ENCODE data around the gene CELF2.

Gene CELF2

DNA sequence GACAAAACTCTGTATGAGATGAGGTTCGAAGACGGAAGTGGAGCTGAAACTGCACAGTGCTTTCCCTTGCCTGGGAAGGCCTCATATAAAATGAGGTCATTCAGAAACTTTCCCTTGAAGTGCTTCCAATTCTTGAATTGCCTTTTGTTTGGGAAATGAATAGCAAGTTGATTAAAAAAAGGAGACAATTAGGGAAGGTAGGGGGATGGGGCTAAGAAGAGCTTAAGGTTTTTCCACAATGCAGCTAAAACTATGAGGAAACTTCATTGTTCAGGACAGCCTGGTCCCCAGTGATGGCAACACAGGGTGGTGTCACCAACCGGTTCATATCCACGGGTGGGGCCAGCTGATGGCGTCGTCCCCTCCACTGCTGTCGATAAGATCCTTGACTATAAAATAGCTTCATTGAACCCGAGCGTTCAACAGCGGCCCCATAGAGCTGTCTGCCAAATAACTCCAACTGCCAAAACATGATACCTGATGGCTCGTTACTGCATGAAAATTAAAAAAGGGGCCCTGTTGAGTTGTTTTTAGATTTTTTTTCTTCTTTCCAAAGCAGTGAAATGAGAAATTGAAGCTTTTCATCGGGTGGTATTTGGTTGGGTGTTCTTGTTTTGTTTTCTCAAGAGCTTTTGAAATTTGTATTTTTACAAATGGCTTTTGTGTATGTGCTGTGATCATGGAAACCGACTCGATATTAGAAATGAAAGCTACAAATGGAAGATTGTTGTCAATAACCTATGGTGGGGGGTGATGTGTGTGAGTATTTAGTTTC lies 2.8 kb upstream of the CELF2 start:
- no peaks in the 10 kb centered on the region for H3K9me2 ChIP-seq (replicated peaks; ENCODE audit: insufficient read depth, low read length)
- H3K9me3 ChIP-seq (ENCODE audit: insufficient read depth, low read length), result no peaks in the 10 kb centered on the region
- H3K36me3 ChIP-seq (ENCODE audit: low read length), result no peaks in the 10 kb centered on the region
- H3K27me3 ChIP-seq (ENCODE audit: low read length), result no peaks in the 10 kb centered on the region
- no peak for TF ChIP-seq EZH2phosphoT487 (conservative IDR thresholded peaks at IDR 0.05; ENCODE audit: low read length)
- TF ChIP-seq, protein P1, sequence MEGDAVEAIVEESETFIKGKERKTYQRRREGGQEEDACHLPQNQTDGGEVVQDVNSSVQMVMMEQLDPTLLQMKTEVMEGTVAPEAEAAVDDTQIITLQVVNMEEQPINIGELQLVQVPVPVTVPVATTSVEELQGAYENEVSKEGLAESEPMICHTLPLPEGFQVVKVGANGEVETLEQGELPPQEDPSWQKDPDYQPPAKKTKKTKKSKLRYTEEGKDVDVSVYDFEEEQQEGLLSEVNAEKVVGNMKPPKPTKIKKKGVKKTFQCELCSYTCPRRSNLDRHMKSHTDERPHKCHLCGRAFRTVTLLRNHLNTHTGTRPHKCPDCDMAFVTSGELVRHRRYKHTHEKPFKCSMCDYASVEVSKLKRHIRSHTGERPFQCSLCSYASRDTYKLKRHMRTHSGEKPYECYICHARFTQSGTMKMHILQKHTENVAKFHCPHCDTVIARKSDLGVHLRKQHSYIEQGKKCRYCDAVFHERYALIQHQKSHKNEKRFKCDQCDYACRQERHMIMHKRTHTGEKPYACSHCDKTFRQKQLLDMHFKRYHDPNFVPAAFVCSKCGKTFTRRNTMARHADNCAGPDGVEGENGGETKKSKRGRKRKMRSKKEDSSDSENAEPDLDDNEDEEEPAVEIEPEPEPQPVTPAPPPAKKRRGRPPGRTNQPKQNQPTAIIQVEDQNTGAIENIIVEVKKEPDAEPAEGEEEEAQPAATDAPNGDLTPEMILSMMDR (IDR thresholded peaks at IDR 0.05; ENCODE audit: insufficient read depth, low read length, poor library complexity, severe bottlenecking), result no peak
- no peaks in the 10 kb centered on the region for H3F3A ChIP-seq (ENCODE audit: insufficient read depth)
- no peak overlapping the region for H3K27ac ChIP-seq (ENCODE audit: low read depth, low read length)
- H3K4me2 ChIP-seq (ENCODE audit: low read depth, low read length, poor library complexity, severe bottlenecking), result no peak overlapping the region
- no peaks in the 10 kb centered on the region for H3K79me2 ChIP-seq (ENCODE audit: insufficient read depth, low read length)
- H2AFZ ChIP-seq (ENCODE audit: low read depth, low read length, severe bottlenecking), result no peak overlapping the region
- no peaks in the 10 kb centered on the region for H4K20me1 ChIP-seq (ENCODE audit: low read depth, low read length)
- H3K9ac ChIP-seq (ENCODE audit: low read length), result no peak overlapping the region
- no peak overlapping the region for H3K4me3 ChIP-seq (ENCODE audit: insufficient read depth, low read length, poor library complexity, severe bottlenecking)

DNA sequence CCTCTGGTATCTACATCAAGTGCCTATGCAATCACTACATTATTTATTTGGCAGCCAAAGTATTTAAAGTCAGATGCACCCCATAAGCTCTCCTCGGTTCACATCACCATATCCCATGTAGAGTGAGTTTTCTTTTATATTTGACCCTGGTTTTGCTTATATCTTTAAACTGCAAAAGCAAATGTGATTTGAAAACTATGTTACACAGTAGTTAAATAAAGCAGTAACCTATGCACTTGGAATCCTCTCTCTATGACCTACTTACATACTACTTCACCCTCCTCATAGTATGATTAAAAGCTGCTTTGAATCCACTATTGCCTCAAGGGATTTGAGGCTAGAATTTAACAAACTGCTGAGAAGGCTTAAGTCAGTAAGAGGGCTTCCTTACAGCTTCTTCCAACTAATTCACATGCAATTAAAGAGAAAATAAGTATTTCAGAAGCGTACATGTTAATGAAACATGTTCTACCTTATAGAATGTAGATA lies 2.2 kb upstream of the CELF2 start:
- Histone ChIP-seq H4K20me1 (ENCODE audit: low read depth, low read length) (no peaks in the 10 kb centered on the region), H3K79me2 (ENCODE audit: insufficient read depth, low read length) (no peaks in the 10 kb centered on the region), H3F3A (ENCODE audit: insufficient read depth) (no peaks in the 10 kb centered on the region), H3K27ac (ENCODE audit: low read depth, low read length) (no peak overlapping the region), H3K9ac (ENCODE audit: low read length) (no peak overlapping the region), H3K36me3 (ENCODE audit: low read length) (no peaks in the 10 kb centered on the region), H3K4me3 (ENCODE audit: insufficient read depth, low read length, poor library complexity, severe bottlenecking) (no peak overlapping the region), H2AFZ (ENCODE audit: low read depth, low read length, severe bottlenecking) (no peak overlapping the region), H3K27me3 (ENCODE audit: low read length) (no peaks in the 10 kb centered on the region), H3K4me2 (ENCODE audit: low read depth, low read length, poor library complexity, severe bottlenecking) (no peak overlapping the region), H3K9me3 (ENCODE audit: insufficient read depth, low read length) (no peaks in the 10 kb centered on the region), H3K9me2 (replicated peaks; ENCODE audit: insufficient read depth, low read length) (no peaks in the 10 kb centered on the region)
- no peak for TF ChIP-seq EZH2phosphoT487 (conservative IDR thresholded peaks at IDR 0.05; ENCODE audit: low read length)
- TF ChIP-seq, protein P1 (IDR thresholded peaks at IDR 0.05; ENCODE audit: insufficient read depth, low read length, poor library complexity, severe bottlenecking), result no peak

DNA sequence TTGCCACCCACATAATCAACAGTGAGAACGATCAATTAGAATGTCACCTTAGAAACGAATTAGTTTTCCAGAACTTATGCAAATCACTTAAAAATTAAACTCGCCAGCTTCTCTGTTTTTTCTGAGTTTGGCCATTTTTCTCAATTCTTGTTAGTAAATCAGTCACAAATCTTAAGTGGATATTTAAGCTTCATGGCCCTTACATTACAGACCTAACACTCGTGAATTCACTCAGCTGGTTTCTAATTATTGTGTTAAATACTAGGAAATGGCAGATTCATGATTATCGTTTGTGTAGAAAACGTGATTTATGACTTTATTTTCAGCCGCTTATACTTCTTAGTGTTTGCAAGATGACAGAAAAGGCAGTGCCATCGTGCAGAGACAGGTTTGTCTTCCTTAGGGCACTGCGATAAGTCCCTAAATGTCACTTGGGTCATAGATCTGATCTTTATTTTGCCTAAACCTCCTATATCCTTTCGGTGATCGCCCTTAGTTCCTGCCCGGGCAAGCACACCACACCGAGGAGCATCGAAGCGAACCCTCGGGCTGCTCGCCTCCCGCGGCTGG lies 587 bp upstream of the CELF2 start:
- TF ChIP-seq EZH2phosphoT487 (conservative IDR thresholded peaks at IDR 0.05; ENCODE audit: low read length), result no peak
- TF ChIP-seq, protein P1 (IDR thresholded peaks at IDR 0.05; ENCODE audit: insufficient read depth, low read length, poor library complexity, severe bottlenecking), result no peak
- Histone ChIP-seq H3K9ac (ENCODE audit: low read length) (no peak overlapping the region), H3K9me3 (ENCODE audit: insufficient read depth, low read length) (no peaks in the 10 kb centered on the region), H4K20me1 (ENCODE audit: low read depth, low read length) (no peaks in the 10 kb centered on the region), H3K27ac (ENCODE audit: low read depth, low read length) (no peak overlapping the region), H3K4me3 (ENCODE audit: insufficient read depth, low read length, poor library complexity, severe bottlenecking) (no peak overlapping the region), H3K4me2 (ENCODE audit: low read depth, low read length, poor library complexity, severe bottlenecking) (no peak overlapping the region), H3K79me2 (ENCODE audit: insufficient read depth, low read length) (no peaks in the 10 kb centered on the region), H3K27me3 (ENCODE audit: low read length) (no peaks in the 10 kb centered on the region), H2AFZ (ENCODE audit: low read depth, low read length, severe bottlenecking) (no peak overlapping the region), H3K9me2 (replicated peaks; ENCODE audit: insufficient read depth, low read length) (no peaks in the 10 kb centered on the region), H3K36me3 (ENCODE audit: low read length) (no peaks in the 10 kb centered on the region), H3F3A (ENCODE audit: insufficient read depth) (no peaks in the 10 kb centered on the region)

Measured in SU-DHL-6 (cell line).